Vagina (tissue), 2 donors: ENCODE results near the gene ZMAT5. TPM values are rescaled to one million over a fixed set of nuclear protein-coding genes. Genes with fewer than 3 reads are reported as not detected.

Experiments used
- DNase-seq, 2 donors: peaks; one replicate each; pipeline ENCODE4 v3.0.0-alpha.2; 2017; ENCODE audit errors: extremely low spot score in 2 of 2
- H3K27ac ChIP-seq: fragments of 200-600 bp; sonication (generic); one replicate; pipeline ENCODE4 v1.5.1; 2019
- H3K27me3 ChIP-seq: fragments of 200-600 bp; sonication (generic); one replicate; pipeline ENCODE4 v1.5.1; 2019
- H3K36me3 ChIP-seq, 2 donors: fragments of 200-600 bp; sonication (generic); one replicate each; pipeline ENCODE4 v1.5.1; 2017 to 2019
- H3K4me1 ChIP-seq: fragments of 200-600 bp; sonication (generic); one replicate; pipeline ENCODE4 v1.5.1; 2019
- H3K4me3 ChIP-seq, 2 donors: fragments of 200-600 bp; sonication (generic); 1 replicate in 1 of 2; 2 replicates in 1 of 2; pipeline ENCODE4 v1.5.1; 2016 to 2019
- H3K9me3 ChIP-seq: fragments of 200-600 bp; sonication (generic); one replicate; pipeline ENCODE4 v1.5.1; 2019
- POLR2A ChIP-seq, 2 donors: fragments of 450-650 bp; IDR thresholded peaks; one replicate each; pipeline ENCODE4 v1.6.1; 2017; ENCODE audit warnings: antibody characterized with exemption in 2 of 2, mild to moderate bottlenecking in 2 of 2, moderate library complexity in 2 of 2
- POLR2AphosphoS5 ChIP-seq, 2 donors: sonication (generic); formaldehyde crosslinking; IDR thresholded peaks; one replicate each; pipeline ENCODE4 v1.9.0; 2017; ENCODE audit warnings: antibody characterized with exemption in 2 of 2, mild to moderate bottlenecking in 2 of 2, low read depth in 1 of 2; ENCODE audit not compliant: insufficient read depth in 1 of 2
- intact Hi-C: fragments of 100-400 bp; cut with DNase I; formaldehyde crosslinking; loops from one replicate; pipeline ENCODE4 v1.15.1; 2023
- total RNA-seq: library from RNA; depleted of rRNA; stranded (reverse); fragments of >200 nt; gene quantifications from one replicate; pipeline ENCODE4 v1.2.3, GENCODE V29; 2016
- TF ChIP-seq, protein P1 (sequence below), 3 experiments: fragments of 450-650 bp in 2 of 3; fragments of 200-600 bp in 1 of 3; sonication (generic) in 1 of 3; IDR thresholded peaks; one replicate each; pipeline ENCODE4 v1.5.1; 2017 to 2019; ENCODE audit warnings: antibody characterized with exemption in 3 of 3, mild to moderate bottlenecking in 2 of 3, moderate library complexity in 2 of 3

Gene ZMAT5
- total RNA-seq, 1 donor from 2014 or later = 22.6 TPM

DNA sequence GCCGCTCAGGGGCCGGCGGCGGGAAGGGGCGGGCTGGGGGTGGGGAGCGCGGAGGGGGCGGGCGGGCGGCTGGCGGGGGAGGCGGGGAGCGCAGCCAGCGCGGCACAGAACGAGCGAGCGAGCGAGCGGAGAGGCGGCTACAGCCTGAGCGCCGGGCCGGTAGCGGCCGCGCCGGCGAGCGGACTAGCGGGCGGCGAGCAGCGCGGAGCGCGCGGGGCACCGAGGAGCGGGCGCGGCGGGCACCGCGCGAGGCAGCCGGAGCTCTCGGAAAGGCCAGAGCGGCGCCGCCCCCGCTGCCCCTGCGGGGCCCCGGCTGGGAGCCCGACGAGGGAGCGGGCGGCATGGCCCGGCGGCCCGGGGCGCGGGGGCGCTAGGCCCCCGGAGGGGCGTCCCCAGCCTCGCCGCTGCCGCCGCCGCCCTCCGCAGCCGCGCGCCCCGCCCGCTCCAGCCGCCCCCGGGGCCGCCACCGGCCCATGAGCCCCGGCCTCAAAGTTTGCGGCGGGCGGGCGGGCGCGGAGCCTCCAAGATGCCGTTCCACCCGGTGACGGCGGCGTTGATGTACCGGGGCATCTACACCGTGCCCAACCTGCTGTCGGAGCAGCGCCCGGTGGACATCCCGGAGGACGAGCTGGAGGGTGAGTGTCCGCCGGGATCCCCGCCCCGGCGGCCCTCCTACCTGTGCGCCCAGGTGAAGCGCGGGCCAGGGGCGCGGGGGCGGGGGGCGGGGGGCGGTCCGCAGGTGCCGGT lies 46.7 kb downstream of the ZMAT5 start, which contains the start of gene CABP7:
Gene CABP7, plus strand, starts transcription at position 105 of the 747 bp plus-strand sequence. Its CDS starts 422 bp downstream, at position 527.
- Histone ChIP-seq H3K4me1 (no peaks in the 10 kb centered on the region), H3K4me3 (peak within 1 kb of the TSS in 1 of 2 donors; percentile 35), H3K27me3 (no peaks in the 10 kb centered on the region), H3K27ac (no peak within 1 kb of the TSS), H3K9me3 (no peaks in the 10 kb centered on the region), H3K36me3 (no peaks in the 10 kb centered on the region)
- intact Hi-C loops = loop anchor here (10.0 kb wide), 2 partner anchors 285 to 365 kb away; partner anchors contain the start of gene HORMAD2
- TF ChIP-seq POLR2A (IDR thresholded peaks at IDR 0.05) (no peak), POLR2AphosphoS5 (IDR thresholded peaks at IDR 0.05; ENCODE audit: insufficient read depth in 1 of 2, low read depth in 1 of 2) (no peak)
- TF ChIP-seq, protein P1, sequence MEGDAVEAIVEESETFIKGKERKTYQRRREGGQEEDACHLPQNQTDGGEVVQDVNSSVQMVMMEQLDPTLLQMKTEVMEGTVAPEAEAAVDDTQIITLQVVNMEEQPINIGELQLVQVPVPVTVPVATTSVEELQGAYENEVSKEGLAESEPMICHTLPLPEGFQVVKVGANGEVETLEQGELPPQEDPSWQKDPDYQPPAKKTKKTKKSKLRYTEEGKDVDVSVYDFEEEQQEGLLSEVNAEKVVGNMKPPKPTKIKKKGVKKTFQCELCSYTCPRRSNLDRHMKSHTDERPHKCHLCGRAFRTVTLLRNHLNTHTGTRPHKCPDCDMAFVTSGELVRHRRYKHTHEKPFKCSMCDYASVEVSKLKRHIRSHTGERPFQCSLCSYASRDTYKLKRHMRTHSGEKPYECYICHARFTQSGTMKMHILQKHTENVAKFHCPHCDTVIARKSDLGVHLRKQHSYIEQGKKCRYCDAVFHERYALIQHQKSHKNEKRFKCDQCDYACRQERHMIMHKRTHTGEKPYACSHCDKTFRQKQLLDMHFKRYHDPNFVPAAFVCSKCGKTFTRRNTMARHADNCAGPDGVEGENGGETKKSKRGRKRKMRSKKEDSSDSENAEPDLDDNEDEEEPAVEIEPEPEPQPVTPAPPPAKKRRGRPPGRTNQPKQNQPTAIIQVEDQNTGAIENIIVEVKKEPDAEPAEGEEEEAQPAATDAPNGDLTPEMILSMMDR (IDR thresholded peaks at IDR 0.05) = no peak
- DNase-seq = no peak

DNA sequence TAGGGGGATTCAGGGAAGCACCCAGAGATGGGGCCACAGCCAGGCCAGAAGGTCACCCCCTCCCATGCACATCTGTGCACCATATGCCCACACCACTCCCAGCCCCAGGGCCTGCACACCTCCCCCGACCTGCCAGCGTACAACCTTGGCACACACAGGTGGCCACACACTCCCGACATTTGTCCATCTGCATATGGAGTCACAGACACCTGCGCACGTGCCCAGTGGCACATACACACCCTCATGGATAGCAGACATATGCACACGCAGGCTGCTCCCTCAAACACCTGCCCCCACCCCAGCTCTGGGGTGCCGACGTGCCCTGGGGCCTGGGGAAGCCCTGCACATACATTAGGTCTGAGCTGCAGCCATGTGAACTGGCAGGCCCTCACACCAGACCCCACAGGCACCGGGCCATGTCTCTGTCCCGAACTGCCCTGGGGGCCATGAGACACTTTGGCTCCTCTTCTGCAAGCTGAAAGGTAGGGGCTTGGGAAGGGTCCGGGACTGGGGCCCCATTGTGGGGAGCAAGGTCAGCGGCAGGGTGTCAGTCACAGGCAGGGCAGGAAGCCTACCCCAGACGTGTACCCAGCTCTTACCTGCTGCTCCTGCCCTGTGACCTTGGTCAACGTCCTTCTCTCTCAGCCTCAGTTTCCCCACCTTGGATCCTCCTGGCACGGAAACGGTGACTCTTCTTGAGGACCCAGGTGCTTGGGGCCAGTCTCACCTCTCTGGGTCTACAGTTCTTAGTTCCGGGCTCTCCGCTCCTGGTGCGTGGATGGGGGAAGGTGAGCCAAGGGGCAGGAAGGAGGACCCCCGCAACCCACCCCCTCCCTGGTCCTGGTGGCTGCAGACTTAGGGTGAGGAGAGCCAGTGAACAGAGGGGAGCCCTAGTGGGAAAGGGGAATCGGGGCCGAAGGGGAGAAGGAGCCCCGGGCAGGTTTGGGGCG lies 47.6 kb downstream of the ZMAT5 start:
- no peaks in the 10 kb centered on the region for H3K4me1 ChIP-seq
- no peaks in the 10 kb centered on the region for H3K27me3 ChIP-seq
- no peak overlapping the region for H3K27ac ChIP-seq
- intact Hi-C loops = no loop called here
- peak overlapping the region in 1 of 2 donors; percentile 35 for H3K4me3 ChIP-seq
- DNase-seq = no peak
- no peaks in the 10 kb centered on the region for H3K36me3 ChIP-seq
- no peaks in the 10 kb centered on the region for H3K9me3 ChIP-seq
- TF ChIP-seq POLR2AphosphoS5 (IDR thresholded peaks at IDR 0.05; ENCODE audit: insufficient read depth in 1 of 2, low read depth in 1 of 2) (no peak), POLR2A (IDR thresholded peaks at IDR 0.05) (no peak)
- TF ChIP-seq, protein P1 (IDR thresholded peaks at IDR 0.05) = no peak

DNA sequence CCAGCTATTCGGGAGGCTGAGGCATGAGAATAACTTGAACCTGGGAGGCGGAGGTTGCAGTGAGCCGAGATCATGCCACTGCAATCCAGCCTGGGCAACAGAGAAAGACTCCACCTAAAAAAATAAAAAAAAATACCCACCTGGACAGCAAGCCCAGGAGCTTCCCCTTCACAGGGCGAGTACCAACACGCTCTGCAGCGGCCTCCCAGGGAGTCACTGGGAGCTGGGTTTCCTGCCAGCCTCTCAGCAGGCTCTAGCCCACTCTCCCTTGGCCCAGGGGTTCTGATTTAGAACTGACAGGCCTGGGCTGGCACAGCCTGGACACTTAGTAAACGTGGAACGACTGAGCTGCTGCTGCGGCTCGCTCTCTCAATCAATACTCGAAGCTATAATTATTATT lies 49.0 kb downstream of the ZMAT5 start:
- intact Hi-C loops = no loop called here
- Histone ChIP-seq H3K27ac (no peak overlapping the region), H3K27me3 (no peaks in the 10 kb centered on the region), H3K4me1 (no peaks in the 10 kb centered on the region), H3K36me3 (no peaks in the 10 kb centered on the region), H3K4me3 (no peak overlapping the region), H3K9me3 (no peaks in the 10 kb centered on the region)
- DNase-seq = no peak
- TF ChIP-seq POLR2A (IDR thresholded peaks at IDR 0.05) (no peak), POLR2AphosphoS5 (IDR thresholded peaks at IDR 0.05; ENCODE audit: insufficient read depth in 1 of 2, low read depth in 1 of 2) (no peak)
- TF ChIP-seq, protein P1 (IDR thresholded peaks at IDR 0.05) = no peak

DNA sequence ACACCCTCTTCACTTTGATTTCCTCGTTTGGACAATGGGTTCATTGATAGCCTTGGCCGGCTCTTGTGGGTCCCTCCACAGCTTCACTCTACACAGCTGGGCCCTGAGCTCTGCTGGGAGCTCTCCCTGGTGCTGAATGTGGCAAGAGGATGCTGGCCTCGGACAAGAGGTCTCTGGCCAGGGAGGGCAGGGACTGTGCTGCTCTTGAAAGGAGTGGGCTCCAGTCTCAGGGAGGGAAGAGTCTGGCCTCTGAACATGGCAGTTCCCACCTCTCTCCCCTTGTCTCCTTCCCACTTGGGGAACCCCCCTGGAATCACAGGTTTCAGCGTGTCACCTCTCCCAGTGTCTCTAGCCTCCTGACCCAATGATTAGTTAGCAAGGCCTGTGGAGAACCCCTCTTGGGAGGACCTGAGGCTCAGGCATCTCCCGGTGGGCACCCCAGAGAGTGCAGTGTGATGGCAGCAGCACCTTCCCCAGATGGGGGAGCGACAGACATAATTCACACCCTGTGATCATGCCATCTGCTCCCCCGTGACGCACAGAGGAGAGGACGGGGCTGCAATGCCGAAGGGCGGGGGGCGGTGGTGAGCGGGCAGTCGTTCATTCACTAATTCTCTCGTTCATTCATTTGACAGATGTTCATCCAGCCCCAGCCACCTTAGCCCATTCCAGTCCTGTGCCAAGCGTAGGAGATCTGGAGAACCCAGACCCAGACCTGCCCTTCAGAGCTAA lies 49.8 kb downstream of the ZMAT5 start:
- no peak for DNase-seq
- H3K4me1 ChIP-seq = no peaks in the 10 kb centered on the region
- no peaks in the 10 kb centered on the region for H3K9me3 ChIP-seq
- intact Hi-C loops = no loop called here
- no peak overlapping the region for H3K4me3 ChIP-seq
- TF ChIP-seq, protein P1 (IDR thresholded peaks at IDR 0.05) = no peak
- TF ChIP-seq POLR2AphosphoS5 (IDR thresholded peaks at IDR 0.05; ENCODE audit: insufficient read depth in 1 of 2, low read depth in 1 of 2) (no peak), POLR2A (IDR thresholded peaks at IDR 0.05) (no peak)
- no peaks in the 10 kb centered on the region for H3K36me3 ChIP-seq
- no peaks in the 10 kb centered on the region for H3K27me3 ChIP-seq
- H3K27ac ChIP-seq = no peak overlapping the region
